GM18519 (cell line): ENCODE measurements around the gene ALG12.
A peak's percentile ranks its signal among the peaks of the same experiment; 100 is the strongest.
"Not testable (repeated sequence)": the region's sequence is repeated elsewhere in the genome, so short reads cannot be mapped to it uniquely, and the experiment has no call there.

Experiments used
- ATAC-seq: cut with Tn5 transposase; IDR thresholded peaks from one replicate; pipeline ENCODE4 v1.9.1; 2021; ENCODE audit warnings: mild to moderate bottlenecking, moderate library complexity; ENCODE audit not compliant: unreplicated experiment, low FRiP score

ALG12 gene

DNA sequence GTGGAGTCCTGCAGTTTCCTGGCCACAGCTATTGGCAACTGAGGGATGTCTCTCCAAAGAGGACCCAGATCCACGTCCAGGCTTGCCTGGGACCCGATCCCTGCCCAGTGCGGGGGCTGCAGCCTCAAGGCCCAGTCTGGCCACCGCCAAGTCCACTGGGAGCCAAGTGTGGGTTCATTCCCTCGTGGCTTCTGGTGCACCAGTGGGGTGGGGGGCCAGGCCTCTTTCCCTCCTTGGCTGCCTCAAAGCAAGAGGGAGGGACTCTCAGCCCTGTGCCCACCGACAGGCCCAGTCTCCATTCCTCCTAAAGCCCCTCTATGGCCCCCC, 29.0 kb upstream of the ALG12 start:
- no peak for ATAC-seq

DNA sequence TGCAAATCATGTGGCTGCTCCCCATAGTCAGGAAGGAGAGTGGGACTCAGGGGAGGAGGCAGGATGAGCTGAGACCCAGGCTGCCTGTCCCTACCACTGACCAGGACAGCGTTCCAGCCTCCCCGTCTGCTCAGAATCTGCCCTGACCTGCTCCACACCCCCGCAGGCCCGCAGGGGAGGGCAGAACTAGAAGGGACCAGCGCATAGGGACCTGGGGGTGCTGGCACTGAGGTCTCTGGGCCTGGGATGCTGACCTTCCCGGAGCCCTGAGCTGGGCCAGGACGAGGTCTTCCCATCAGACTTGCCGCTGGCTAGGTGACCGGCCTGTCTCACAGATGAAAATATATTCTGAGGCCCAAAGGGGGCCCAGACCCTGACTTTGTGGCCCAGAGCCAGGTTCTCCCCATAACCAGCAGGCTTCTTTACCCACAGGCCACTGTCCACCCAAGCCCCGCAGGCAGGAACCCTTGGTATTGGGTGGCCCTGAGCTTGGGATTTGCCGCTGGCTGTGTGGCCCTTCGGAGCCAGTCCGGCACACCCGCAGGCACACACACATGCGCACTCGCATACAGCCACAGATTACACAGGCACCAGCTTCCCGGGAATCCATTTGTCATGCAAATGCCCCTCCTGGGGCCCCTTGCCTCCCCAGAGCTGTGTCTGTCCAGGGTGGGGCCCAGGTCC, 28.5 kb upstream of the ALG12 start:
- ATAC-seq = no peak

DNA sequence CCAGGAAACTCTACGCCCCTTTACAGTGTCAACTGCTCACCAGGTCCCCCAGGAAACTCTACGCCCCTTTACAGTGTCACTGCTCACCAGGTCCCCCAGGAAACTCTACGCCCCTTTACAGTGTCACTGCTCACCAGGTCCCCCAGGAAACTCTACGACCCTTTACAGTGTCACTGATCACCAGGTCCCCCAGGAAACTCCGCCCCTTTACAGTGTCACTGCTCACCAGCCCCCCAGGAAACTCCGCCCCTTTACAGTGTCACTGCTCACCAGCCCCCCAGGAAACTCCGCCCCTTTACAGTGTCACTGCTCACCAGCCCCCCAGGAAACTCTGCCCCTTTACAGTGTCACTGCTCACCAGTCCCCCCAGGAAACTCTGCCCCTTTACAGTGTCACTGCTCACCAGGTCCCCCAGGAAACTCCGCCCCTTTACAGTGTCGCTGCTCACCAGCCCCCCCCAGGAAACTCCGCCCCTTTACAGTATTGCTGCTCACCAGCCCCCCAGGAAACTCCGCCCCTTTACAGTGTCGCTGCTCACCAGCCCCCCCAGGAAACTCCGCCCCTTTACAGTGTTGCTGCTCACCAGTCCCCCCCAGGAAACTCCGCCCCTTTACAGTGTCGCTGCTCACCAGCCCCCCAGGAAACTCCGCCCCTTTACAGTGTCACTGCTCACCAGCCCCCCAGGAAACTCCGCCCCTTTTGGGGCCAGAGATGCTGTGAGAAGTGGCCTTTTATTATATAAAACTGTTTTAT, 27.0 kb upstream of the ALG12 start:
- not testable (repeated sequence) for ATAC-seq

DNA sequence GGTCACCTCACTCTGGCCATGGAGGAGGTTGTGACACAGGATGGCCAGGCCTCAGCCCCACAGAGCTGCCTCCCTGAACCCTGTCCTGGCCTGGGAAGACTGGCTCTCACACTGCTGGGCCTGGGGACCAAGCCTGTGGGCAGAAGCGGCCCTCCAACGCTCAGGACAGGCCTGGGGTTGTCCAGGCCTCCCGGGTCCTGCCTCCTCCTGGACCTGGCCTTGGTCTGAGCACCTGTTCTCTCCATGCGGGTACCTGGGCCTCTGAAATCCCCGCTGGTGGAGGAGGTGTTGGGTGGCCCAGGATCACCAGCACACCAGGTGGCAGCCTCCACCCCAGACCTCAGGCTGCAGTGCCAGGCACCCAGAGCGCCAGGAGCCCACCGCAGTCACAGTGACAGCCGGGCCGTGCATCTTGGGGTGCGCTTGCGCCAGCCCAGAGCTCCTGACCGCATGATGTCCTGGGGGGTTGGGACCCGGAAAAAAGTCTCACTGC, 26.2 kb upstream of the ALG12 start:
- no peak for ATAC-seq

DNA sequence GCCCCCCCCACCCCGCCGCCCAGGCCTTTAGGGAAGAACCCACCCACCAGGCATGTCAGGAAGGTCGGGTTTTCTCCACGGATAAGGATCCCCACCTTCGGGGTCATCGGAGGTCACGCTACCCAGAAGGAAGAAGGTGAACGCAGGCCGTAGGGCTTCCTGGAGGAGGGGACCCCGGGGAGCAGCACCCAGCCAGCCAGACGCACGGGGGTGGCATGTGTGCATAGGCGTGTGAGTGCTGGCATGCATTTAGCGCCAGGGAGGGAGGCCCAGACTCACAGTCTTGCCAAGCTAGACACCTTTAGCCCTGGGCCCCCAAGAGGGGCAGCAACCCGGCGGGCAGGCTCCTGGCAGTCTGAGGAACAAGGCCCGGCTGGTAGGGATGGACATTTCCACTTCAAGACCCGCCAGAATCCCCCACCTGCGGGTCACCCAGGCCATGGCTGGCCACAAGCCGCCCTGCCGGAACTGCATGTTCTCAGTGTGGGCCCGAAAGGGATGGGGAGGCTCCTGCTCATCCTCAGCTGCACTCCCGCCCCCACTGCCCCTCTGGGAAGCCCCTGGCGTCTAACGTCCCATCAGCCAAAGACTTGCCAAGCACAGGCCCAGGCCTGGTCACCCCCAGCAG, 25.6 kb upstream of the ALG12 start:
- ATAC-seq = no peak

DNA sequence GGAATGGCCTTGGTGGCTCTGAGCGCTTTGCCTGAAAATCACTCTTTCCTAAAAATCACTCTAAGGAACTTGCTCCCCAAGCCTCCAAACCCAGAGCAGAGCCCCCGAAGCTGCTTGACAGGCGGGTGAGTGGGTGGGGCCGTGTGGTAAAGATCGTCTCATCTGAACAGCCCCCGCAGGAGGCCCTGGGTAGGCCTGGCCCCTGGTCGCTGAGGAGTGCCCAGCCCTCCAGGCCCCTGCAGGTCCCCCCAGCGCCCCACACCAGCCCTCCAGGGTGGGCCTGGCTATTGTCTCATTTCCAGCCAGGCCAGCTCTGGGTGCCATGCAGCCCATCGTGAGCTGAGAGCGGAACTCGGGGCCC, 25.1 kb upstream of the ALG12 start:
- ATAC-seq = no peak

DNA sequence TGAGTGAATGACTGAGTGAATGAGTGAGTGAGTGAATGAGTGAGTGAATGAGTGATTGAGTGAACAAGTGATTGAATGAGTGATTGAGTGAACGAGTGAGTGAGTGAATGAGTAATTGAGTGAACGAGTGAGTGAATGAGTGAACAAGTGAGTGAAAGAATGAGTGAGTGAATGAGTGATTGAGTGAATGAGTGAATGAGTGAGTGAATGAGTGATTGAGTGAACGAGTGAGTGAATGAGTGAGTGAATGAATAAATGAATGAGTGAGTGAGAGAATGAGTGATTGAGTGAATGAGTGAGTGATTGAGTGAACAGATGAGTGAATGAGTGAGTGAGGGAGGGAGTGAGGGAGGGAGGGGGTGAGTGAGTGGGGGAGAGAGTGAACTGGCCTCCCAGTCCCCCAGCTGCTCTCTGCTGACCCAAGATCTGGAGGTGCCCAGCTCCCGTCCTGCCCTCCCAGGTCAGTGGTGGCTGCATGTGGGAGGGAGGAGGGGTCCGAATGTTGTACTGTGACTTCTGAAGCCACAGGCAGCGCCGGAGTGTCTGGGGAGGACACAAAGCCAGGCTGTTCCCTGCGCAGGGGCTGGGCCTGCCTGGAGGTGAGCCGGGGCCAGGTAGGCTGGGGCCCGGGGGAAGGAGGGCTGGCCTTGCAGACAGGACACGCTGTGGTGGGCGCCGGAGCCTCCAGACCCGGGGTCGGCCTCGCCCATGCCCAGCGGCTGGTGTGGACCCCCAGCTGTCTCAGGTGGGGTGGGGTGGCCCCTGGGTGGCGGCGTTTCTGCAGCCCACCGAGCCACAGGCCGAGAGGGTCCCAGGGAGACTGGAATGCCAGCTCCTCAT, 24.5 kb upstream of the ALG12 start:
- no peak for ATAC-seq

DNA sequence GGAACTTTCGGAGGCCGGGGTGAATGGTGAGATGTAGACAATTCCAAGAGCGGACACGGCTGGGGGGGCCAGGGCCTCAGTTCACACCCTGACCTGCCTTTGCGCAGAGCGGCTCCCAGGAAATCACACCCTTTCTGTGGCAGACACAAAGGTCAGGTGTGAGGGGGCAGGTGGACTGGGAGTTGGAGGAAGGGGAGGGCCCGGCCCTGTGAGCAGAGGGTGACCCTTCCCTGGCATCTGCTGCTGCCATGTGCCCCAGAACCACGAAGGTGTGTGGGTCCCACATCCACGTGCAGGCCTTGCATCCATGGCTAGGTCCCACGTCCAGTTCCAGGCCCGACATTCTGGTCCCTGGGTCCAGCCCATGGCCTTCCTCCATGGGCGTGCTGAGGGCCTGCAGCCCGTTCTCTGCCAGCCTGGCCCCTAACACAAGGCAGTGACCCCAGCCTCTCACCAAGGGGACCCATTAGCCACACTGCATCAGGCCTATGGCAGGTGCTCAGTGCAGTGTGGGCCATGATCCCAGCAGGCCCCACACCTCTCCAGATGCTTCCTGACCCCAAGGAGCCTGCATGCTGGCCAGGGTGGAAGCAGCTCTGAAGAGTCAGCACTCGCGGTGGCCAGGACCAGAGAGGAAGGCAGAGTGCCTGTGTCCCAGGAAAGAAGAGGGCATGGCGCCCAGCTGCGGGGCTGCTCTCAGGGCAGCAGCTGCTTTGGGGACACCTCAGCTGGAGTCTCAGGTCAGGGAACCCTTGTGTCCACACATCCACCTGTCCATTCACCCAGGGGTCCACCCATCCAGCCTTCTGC, 23.5 kb upstream of the ALG12 start:
- ATAC-seq = no peak

DNA sequence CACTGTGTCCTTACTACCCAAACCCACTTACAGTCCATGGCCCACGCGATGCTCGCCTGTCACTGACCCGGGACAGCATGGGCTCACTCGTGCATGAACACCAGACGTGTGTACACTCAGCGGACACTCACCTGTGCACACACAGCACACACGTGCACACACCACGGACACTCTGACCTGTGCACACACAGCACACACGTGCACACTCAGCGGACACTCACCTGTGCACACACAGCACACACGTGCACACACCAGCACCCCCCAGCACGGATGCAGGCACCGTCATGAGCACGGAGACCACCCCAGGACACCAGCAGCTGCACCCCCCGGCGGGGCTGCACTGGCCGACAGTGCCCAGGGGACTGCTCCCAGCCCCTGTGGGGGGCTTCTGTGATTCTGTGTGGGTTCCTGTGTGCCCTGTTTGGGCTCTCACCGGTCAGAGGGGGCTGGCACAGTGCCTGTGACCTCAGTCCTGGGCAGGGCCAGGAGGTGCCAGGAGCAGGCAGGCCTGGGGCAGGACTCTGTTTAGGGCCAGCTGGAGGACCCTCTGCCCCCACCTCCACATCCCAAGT, 20.4 kb upstream of the ALG12 start:
- no peak for ATAC-seq

DNA sequence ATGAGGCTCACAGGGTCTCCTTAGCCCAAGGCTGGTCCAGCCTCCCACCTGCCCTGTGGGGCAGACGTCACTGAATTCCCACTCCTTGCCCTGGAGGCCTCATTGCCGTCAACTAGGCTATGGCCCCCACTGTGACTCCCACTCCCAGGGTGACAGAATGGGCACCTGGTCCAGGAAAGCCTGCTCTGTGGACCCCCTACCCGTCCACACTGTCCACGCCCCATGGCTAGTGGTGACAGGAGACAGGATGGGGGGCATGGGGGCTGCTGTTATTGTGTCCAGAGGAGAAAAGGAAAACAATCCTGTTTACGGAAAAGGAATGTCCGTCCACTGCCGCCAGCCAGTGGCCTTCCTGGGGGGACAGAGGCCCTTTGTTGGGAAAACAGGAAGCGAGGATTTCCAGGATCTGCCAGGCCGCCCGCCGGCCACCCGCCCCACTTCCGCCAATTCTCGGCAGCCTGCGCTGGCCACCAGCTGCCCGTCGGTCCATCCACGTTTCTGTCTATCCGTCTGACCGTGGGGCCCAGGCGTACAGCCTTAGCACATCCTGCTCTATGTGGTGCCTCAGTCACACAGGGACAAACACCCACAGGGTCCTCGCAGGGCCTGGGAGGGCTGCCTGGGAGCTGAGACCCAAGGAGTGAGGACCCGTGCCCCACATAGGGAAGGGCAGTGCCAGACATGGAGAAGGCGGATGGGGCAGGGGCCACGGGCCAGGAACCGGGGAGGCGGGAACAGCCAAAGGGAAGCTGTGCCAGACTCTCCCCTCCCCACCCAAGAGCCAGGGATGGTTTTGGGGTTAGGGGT, 19.7 kb upstream of the ALG12 start:
- no peak for ATAC-seq

DNA sequence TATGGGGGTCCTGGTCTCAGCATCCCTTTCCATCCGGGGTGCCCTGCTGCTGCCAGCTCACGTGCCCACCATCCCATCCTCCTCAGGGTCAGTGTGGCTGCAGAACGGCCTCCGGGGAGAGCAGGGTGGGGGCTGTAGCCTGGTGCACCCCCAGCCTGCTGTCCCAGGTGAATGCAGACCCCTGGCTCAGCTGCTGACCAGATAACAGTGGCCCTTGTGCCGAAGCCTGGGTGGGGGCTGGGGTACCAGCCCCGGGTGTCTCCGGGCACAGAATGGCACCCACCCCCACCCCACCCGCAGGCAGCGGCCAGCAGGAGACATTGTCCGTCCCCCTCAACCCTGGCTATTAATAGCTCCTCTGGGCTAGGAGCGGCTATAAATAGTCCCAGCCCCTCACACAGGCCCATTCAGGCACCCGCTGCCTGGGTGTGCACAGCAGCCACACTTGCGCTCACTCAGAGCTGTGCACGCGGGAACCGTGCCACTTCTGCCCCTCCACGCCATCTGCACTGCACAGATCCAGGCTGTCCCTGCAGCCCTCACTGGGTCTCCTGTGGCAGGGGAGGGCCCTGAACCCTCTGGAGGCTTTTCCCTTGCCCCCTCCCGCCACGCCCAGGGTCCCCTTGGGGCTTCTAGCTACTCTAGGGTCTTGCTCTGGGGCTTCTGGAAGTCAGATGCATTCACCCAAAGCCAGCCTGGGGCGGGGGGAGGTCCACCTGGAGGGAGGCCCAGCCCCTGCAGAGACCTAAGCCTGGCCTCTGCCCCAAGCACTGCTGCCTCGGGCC, 18.9 kb upstream of the ALG12 start:
- ATAC-seq = no peak

DNA sequence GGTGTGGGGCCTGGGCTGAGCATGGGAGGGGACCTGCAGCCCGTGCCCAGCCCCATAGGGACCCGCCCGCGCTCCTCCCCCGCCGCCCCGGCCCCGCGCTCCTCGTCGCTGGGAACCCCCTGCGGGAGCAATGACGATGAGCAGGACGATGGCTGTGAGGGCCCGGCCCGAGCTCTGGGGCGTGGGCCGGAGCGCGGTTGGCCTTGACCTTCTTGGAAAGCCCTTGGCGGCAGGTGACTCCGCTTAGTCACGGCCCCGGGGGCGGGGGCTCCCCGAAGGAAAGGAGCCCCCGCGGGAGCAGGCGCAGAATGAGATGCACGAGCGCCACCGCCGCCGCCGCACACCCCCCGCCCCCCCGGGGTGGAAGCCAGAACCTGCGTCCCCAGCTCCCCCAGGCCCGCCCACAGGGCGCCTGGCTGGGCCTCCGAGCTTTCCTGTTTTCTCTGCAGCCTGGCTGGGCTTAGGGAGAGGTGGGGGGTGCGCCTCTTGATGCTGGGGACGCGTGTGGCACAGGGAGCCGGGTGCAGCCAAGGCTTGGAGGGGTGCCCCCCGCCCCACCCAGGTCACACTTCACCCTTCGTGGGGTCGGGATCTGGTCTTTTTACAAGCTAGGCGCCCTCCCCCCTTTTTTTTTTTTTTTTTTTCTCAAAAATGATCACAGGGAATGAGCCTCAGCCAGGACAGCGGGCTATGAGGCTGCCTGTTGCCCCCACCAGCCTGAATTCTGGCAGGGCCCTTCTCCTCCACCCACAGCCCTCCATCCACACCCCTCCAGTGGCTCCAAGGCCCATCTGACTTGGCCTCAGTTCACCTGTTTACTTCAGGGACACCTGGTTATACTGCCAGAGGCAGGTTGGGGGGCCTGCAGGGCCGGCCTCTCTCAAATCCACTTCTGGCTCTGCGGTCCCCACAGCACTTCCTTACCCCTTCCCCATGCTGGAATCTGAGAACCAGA, 18.1 kb upstream of the ALG12 start:
- peak; percentile 57 for ATAC-seq

DNA sequence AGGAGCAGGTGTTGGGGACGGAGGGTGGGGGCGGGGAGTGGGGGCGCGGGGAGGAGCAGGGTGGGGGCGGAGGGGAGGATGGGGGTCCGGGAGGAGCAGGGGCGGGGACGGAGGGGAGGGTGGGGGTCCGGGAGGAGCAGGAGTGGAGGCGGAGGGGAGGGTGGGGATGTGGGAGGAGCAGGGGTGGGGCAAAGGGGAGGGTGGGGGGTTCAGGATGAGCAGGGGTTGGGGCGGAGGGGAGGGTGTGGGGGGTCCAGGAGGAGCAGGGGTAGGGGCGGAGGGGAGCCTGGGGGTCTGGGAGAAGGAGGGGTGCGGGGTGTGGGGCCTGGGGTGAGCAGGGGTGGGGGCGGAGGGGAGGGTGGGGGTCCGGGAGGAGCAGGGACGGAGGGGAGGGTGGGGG, 17.3 kb upstream of the ALG12 start:
- ATAC-seq = no peak

DNA sequence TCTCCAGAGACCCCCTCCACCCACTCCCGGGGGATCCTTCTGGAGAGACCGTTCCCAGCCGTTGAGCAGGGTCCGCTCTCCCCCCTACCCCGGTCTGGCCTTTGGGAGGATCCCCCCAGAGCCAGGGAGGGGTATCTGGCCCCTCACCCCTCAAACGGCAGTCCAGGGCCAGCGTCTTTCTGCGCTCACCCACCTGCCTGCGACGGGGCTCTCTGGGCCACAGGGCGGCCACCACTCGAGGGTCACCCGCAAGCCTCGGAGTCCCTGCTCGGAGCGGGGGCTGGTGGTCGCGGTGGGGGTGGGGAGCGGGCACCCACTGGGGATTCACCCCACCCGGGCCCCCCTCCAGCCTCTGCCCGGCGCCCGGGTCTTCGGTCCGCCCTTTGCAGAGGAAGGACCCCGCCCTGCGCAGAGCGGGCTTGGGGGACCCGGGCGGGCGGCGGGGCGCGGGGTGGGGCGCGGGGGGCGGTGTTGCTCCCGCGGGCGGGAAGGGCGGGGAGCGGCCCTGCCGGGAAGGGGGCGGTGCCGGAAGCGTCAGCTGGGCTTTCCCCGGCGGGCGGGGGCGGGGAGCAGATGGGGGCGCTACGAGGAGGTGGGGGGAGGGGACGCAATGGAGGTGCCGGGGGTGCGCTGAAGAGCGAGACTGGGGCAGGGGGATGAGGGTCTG, 16.8 kb upstream of the ALG12 start:
- no peak for ATAC-seq

DNA sequence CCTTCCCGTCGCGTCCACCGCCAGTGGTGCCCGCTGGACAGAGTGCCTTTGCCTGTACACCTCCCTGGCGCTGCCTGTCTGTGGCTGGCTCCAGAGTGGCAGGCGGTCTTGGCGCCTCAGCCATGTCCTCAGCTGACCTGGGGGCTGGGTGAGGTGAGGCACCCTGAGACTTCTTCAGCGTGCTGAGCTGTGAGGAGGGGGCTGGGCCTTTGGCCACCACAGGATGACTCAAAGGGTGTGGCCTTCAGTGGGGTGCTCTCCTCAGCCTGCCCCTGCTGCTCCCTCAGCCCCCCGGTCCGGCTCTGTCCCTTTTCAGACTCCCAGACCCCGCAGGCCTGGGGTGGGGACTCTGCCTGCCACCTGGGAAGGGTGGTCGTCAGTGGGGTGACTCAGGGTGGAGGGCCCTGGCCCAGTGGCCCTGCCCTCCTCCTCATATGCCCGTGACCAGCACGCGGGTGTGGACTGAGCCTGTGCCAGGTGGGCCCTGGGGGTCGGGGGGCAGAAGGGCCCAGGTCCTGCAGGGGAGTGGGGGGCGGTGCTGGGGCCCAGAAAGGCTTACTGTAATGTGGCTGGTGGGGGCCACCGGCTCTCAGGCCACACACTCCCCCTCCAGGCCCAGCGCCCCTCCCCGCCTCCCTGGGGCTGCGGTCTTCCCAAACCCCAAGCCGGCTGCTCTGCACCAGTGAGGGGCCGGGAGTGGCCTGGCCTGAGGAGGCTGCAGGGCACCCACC, 16.1 kb upstream of the ALG12 start:
- ATAC-seq = no peak
